Heart right ventricle (tissue), 16 donors: ENCODE measurements around the gene INO80B. TPM values are rescaled to one million over a fixed set of nuclear protein-coding genes. Genes with fewer than 3 reads are reported as not detected.
A peak's percentile ranks its signal among the peaks of the same experiment; 100 is the strongest.

Experiments used
- ATAC-seq, 8 donors: fragments of 200-7000 bp; cut with Tn5 transposase; one replicate each; pipeline ENCODE4 v1.9.1; 2020; ENCODE audit warnings: mild to moderate bottlenecking in 8 of 8, moderate library complexity in 8 of 8, moderate number of reproducible peaks in 1 of 8
- DNase-seq, 2 donors: peaks; one replicate each; pipeline ENCODE4 v3.0.0-alpha.2; 2020
- H3K27ac ChIP-seq, 10 donors: fragments of 200-600 bp; sonication (generic) in 2 of 10; one replicate each; pipeline versions ENCODE4 v1.5.0 to v1.8.0; 2020 to 2022; ENCODE audit warnings: mild to moderate bottlenecking in 3 of 10
- H3K27me3 ChIP-seq, 7 donors: fragments of 200-600 bp; one replicate each; pipeline ENCODE4 v1.8.0; 2021 to 2022; ENCODE audit warnings: mild to moderate bottlenecking in 2 of 7
- H3K36me3 ChIP-seq, 9 donors: fragments of 200-600 bp; sonication (generic) in 1 of 9; one replicate each; pipeline versions ENCODE4 v1.5.0 to v1.8.0; 2020 to 2022; ENCODE audit warnings: mild to moderate bottlenecking in 2 of 9
- H3K4me1 ChIP-seq, 9 donors: fragments of 200-600 bp; sonication (generic) in 1 of 9; one replicate each; pipeline versions ENCODE4 v1.5.0 to v1.8.0; 2020 to 2022; ENCODE audit warnings: mild to moderate bottlenecking in 4 of 9
- H3K4me3 ChIP-seq, 10 donors: fragments of 200-600 bp; sonication (generic) in 2 of 10; one replicate each; pipeline versions ENCODE4 v1.5.0 to v1.8.0; 2020 to 2022; ENCODE audit warnings: mild to moderate bottlenecking in 7 of 10, moderate library complexity in 2 of 10
- H3K9me3 ChIP-seq, 11 donors: fragments of 200-600 bp in 10 of 11; sonication (generic) in 2 of 11; one replicate each; pipeline versions ENCODE4 v1.5.0 to v1.8.0; 2013 to 2022; ENCODE audit warnings: mild to moderate bottlenecking in 2 of 11, control low read depth in 1 of 11, moderate library complexity in 1 of 11
- CTCF ChIP-seq, 9 donors: fragments of 200-600 bp; sonication (generic) in 2 of 9; IDR thresholded peaks; one replicate each; pipeline versions ENCODE4 v1.5.0 to v1.8.0; 2021 to 2022; ENCODE audit warnings: antibody characterized with exemption in 9 of 9, mild to moderate bottlenecking in 5 of 9, moderate library complexity in 1 of 9
- WGBS, 2 donors: extraction: QIAGEN DNeasy Blood & Tissue Kit; methylation state at CpG; one replicate each; pipeline ENCODE4 v1.1.7; 2013; ENCODE audit warnings: inconsistent platforms in 1 of 2; 5-methylcytosine and 5-hydroxymethylcytosine counted together
- intact Hi-C, 10 donors: fragments of 100-400 bp; cut with DNase I; formaldehyde crosslinking; loops; one replicate each; pipeline versions ENCODE4 v1.11.1 to v1.14.2; 2022
- polyA plus RNA-seq, 2 donors: library from polyadenylated mRNA; stranded (reverse); fragments of 200-250 nt; gene quantifications; one replicate each; pipeline ENCODE4 v1.2.3, GENCODE V29; 2013
- total RNA-seq, 10 donors: library from RNA; stranded (reverse); fragmentation: NEBNext Ultra II Directional in 3 of 10; extraction: Animal tissue kit (Norgen Biotek cat#: 25700) in 3 of 10; gene quantifications; one replicate each; pipeline versions ENCODE4 v1.2.1 to v1.2.4, GENCODE V29; 2021 to 2023
- donor health status: Arrhythmogenic right ventricular cardiomyopathy.
- donor health status: ischemic (EF 13 %, LVEDD 7.1; RV severe dilation, severe dysfunction).
- donor health status: healthy with polysubstance abuse.
- donor health status: DM: no; HTN: yes; CAD: no.
- donor health status: DM: no; HTN: no; CAD: no.
- donor health status: ischemic (EF 25% LVEDD 6.9; RV normal size, moderate dysfunction).
- donor health status: ischemic (EF 25% LVEDD 5.7; RV mildly dilated, moderate dysfunction).
- donor health status: healthy.
- donor health status: DM: yes; HTN: yes; CAD: no.
- donor health status: Ischemic cardiomyopathy.
- donor health status: ischemic (EF 35%, LVEDD 5.7; RV mildly dilated, moderate dysfunction).
- donor health status: nonischemic (EF 11% LVEDD 7.7; RV severe dilation, severe dysfunction).
- donor health status: DM: yes; HTN: yes; CAD: no.
- donor health status: PGD.
- donor health status: ischemic (EF 29% LVEDD 5.4; RV normal size, mild dysfunction).
- donor health status: nonischemic (EF 23%, LVEDD 6.1; RV moderate dilation, normal function).

The INO80B gene
- total and polyA plus RNA-seq, 12 donors: 8.9 to 40.7 (median 19.8) TPM

- intact Hi-C loops: no loop called here
- Histone ChIP-seq H3K27ac (no peak within 1 kb of the TSS), H3K36me3 (peaks cover 0 to 6% (median 0%) of the 10 kb centered on the region in 9 donors), H3K9me3 (no peaks in the 10 kb centered on the region), H3K27me3 (peaks cover 9 to 74% (median 66%) of the 10 kb centered on the region in 7 donors), H3K4me3 (peak within 1 kb of the TSS in 7 of 10 donors; percentile 22 to 57 (median 40)), H3K4me1 (peaks cover 11 to 56% (median 43%) of the 10 kb centered on the region in 9 donors)
- DNase-seq: no peak
- TF ChIP-seq CTCF (IDR thresholded peaks at IDR 0.05): no peak
- no peak for ATAC-seq
- 2 to 5% methylated on average over 65 of the region's 65 CpGs for WGBS, 2 donors
Measured at GRCh38 chr2:74499267-74499939, 44.5 kb downstream of the INO80B start, which contains the start of gene LBX2. TSS of gene LBX2 (minus strand) at chr2:74499603. CDS start at chr2:74499537, 66 bp downstream.

- Histone ChIP-seq H3K27me3 (peaks cover 9 to 74% (median 66%) of the 10 kb centered on the region in 7 donors), H3K27ac (no peak overlapping the region), H3K4me3 (peak overlapping the region in 3 of 10 donors; percentile 34 to 42 (median 40)), H3K9me3 (no peaks in the 10 kb centered on the region), H3K36me3 (peaks cover 0 to 8% (median 0%) of the 10 kb centered on the region in 9 donors), H3K4me1 (peaks cover 11 to 63% (median 48%) of the 10 kb centered on the region in 9 donors)
- intact Hi-C loops: loop anchor here in 3 of 10 donors (5.0 kb wide), 1 partner anchor 87 kb away; no protein-coding TSS in a partner anchor
- no peak for ATAC-seq
- DNase-seq: no peak
- no peak for TF ChIP-seq CTCF (IDR thresholded peaks at IDR 0.05)
- 36 to 42% methylated on average over 15 of the region's 15 CpGs for WGBS, 2 donors
Measured at GRCh38 chr2:74499940-74500577, 45.2 kb downstream of the INO80B start.

GRCh38 chr2:74500578-74500946 is 45.7 kb downstream of the INO80B start:
- peaks cover 9 to 74% (median 66%) of the 10 kb centered on the region in 7 donors for H3K27me3 ChIP-seq
- no peak overlapping the region for H3K27ac ChIP-seq
- ATAC-seq (no peak), DNase-seq (no peak)
- intact Hi-C loops: loop anchor here in 3 of 10 donors (5.0 kb wide), 1 partner anchor 87 kb away; no protein-coding TSS in a partner anchor
- no peak for TF ChIP-seq CTCF (IDR thresholded peaks at IDR 0.05)
- H3K4me1 ChIP-seq: peaks cover 11 to 68% (median 53%) of the 10 kb centered on the region in 9 donors
- no peaks in the 10 kb centered on the region for H3K9me3 ChIP-seq
- H3K36me3 ChIP-seq: peaks cover 0 to 13% (median under 1%) of the 10 kb centered on the region in 9 donors
- no peak overlapping the region for H3K4me3 ChIP-seq

GRCh38 chr2:74501335-74502071 is 46.6 kb downstream of the INO80B start:
- H3K4me1 ChIP-seq: peaks cover 19 to 77% (median 63%) of the 10 kb centered on the region in 9 donors
- 64 to 74% methylated on average over 18 of the region's 18 CpGs for WGBS, 2 donors
- no peak for TF ChIP-seq CTCF (IDR thresholded peaks at IDR 0.05)
- intact Hi-C loops: loop anchor here in 4 of 10 donors (2.0 to 5.0 kb wide), 2 partner anchors 27 to 86 kb away; partner anchors contain the start of genes AUP1 (in 1 of the 4) and HTRA2 (in 1 of the 4)
- no peaks in the 10 kb centered on the region for H3K9me3 ChIP-seq
- H3K36me3 ChIP-seq: peaks cover 0 to 20% (median 3%) of the 10 kb centered on the region in 9 donors
- peak overlapping the region in 2 of 10 donors; percentile 68 to 85 for H3K4me3 ChIP-seq
- H3K27me3 ChIP-seq: peaks cover 9 to 74% (median 67%) of the 10 kb centered on the region in 7 donors
- H3K27ac ChIP-seq: no peak overlapping the region
- no peak for ATAC-seq
- no peak for DNase-seq
